Endothelial cell (in vitro differentiated cells): ENCODE results near the gene NTRK2. TPM values are rescaled to one million over a fixed set of nuclear protein-coding genes. Genes with fewer than 3 reads are reported as not detected.

Source experiments
- DNase-seq: peaks from one replicate; pipeline ENCODE4 v3.0.0; 2021; ENCODE audit warnings: low spot score
- H3K27ac Mint-ChIP-seq: one replicate; pipeline ENCODE4 v1.8.0; 2021; ENCODE audit warnings: mixed read lengths, inconsistent platforms; ENCODE audit not compliant: unreplicated experiment
- H3K27me3 Mint-ChIP-seq: one replicate; pipeline ENCODE4 v1.8.0; 2021; ENCODE audit warnings: mild to moderate bottlenecking, moderate library complexity, mixed read lengths, inconsistent platforms; ENCODE audit not compliant: unreplicated experiment
- H3K36me3 Mint-ChIP-seq: one replicate; pipeline ENCODE4 v1.8.0; 2021; ENCODE audit warnings: mild to moderate bottlenecking, low read depth, mixed read lengths, inconsistent platforms; ENCODE audit not compliant: unreplicated experiment
- H3K4me1 Mint-ChIP-seq: one replicate; pipeline ENCODE4 v1.8.0; 2021; ENCODE audit warnings: mild to moderate bottlenecking, mixed read lengths, inconsistent platforms; ENCODE audit not compliant: unreplicated experiment
- H3K4me3 Mint-ChIP-seq: one replicate; pipeline ENCODE4 v1.8.0; 2021; ENCODE audit warnings: mild to moderate bottlenecking, mixed read lengths, inconsistent platforms; ENCODE audit not compliant: unreplicated experiment
- H3K9me3 Mint-ChIP-seq: one replicate; pipeline ENCODE4 v1.8.0; 2021; ENCODE audit warnings: mixed read lengths, inconsistent platforms; ENCODE audit not compliant: unreplicated experiment
- CTCF ChIP-seq: fragments of 200-600 bp; sonication (generic); IDR thresholded peaks from one replicate; pipeline ENCODE4 v1.5.0; 2021; ENCODE audit warnings: antibody characterized with exemption; ENCODE audit not compliant: unreplicated experiment
- total RNA-seq: library from RNA; stranded (reverse); fragmentation: NEBNext Ultra II Directional; extraction: Animal tissue kit (Norgen Biotek cat#: 25700); gene quantifications from one replicate; pipeline ENCODE4 v1.2.1, GENCODE V29; 2021; ENCODE audit not compliant: unreplicated experiment

The NTRK2 gene
- total RNA-seq, 1 donor from 2014 or later: not detected

GRCh38 chr9:84670138-84671041, 861 bp downstream of the NTRK2 start:
- H3K27ac Mint-ChIP-seq: no peak overlapping the region
- peak overlapping the region; percentile 74 for H3K4me3 Mint-ChIP-seq
- TF ChIP-seq CTCF: no peak
- no peaks in the 10 kb centered on the region for H3K9me3 Mint-ChIP-seq
- H3K27me3 Mint-ChIP-seq: peaks cover 12% of the 10 kb centered on the region
- peak; percentile 30 for DNase-seq
- no peaks in the 10 kb centered on the region for H3K36me3 Mint-ChIP-seq
- peaks cover 14% of the 10 kb centered on the region for H3K4me1 Mint-ChIP-seq

GRCh38 chr9:84671586-84672521, 2.3 kb downstream of the NTRK2 start:
- no peak for DNase-seq
- H3K4me1 Mint-ChIP-seq: peaks cover 14% of the 10 kb centered on the region
- no peaks in the 10 kb centered on the region for H3K9me3 Mint-ChIP-seq
- no peak overlapping the region for H3K4me3 Mint-ChIP-seq
- no peaks in the 10 kb centered on the region for H3K36me3 Mint-ChIP-seq
- peaks cover 11% of the 10 kb centered on the region for H3K27me3 Mint-ChIP-seq
- H3K27ac Mint-ChIP-seq: no peak overlapping the region
- TF ChIP-seq CTCF: no peak

GRCh38 chr9:84673806-84674205, 4.3 kb downstream of the NTRK2 start:
- no peak overlapping the region for H3K4me3 Mint-ChIP-seq

DNA sequence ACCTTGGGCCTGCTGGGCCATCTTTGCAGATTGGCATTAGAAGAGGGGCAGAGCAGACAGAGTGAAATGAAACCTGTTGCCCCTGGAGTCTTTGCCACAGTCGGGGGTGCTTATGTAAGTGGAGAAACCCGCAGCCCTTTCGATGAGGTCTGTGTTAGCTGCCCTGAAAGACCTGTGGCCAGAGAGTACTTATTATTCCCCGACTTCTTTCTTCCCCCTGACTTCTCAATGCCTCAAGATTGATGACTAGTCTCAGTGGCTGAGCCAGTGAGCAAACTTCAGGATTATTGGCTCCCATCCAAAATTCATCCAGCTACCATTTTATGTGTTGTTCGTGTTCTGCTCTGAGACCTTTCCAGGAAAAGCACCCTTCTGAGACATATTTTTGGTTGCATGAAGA, 7.6 kb downstream of the NTRK2 start:
- Mint-ChIP-seq H3K4me3 (no peak overlapping the region), H3K4me1 (no peaks in the 10 kb centered on the region), H3K9me3 (no peaks in the 10 kb centered on the region), H3K36me3 (no peaks in the 10 kb centered on the region), H3K27me3 (no peaks in the 10 kb centered on the region), H3K27ac (no peak overlapping the region)
- no peak for DNase-seq
- TF ChIP-seq CTCF: no peak

More at GRCh38 chr9:84673806-84674205, 4.3 kb downstream of the NTRK2 start:
- Mint-ChIP-seq H3K4me1 (peaks cover 8% of the 10 kb centered on the region), H3K27ac (no peak overlapping the region), H3K27me3 (peaks cover 4% of the 10 kb centered on the region), H3K9me3 (no peaks in the 10 kb centered on the region), H3K36me3 (no peaks in the 10 kb centered on the region)
- DNase-seq: no peak
- TF ChIP-seq CTCF: no peak
